Activated T-cell treated with anti-CD3 and anti-CD28 coated beads, Interleukin-2, amount 50 U/mL, for 48 hours (primary cell): ENCODE data around the gene NEIL1.
A peak's percentile ranks its signal among the peaks of the same experiment; 100 is the strongest.
"Not testable (repeated sequence)": the region's sequence is repeated elsewhere in the genome, so short reads cannot be mapped to it uniquely, and the experiment has no call there.

Experiments
- DNase-seq, 2 experiments: peaks; one replicate each; pipeline ENCODE4 v3.0.0-alpha.2; 2020

NEIL1 gene

GRCh38 chr15:75333654-75334419 is 13.0 kb upstream of the NEIL1 start:
- DNase-seq: not testable (repeated sequence)

- no peak for DNase-seq
Measured at GRCh38 chr15:75335313-75335704, 11.5 kb upstream of the NEIL1 start.

- peak; percentile 92 to 93 for DNase-seq
Measured at GRCh38 chr15:75335705-75336355, 11.0 kb upstream of the NEIL1 start, which contains the start of gene COMMD4. COMMD4 (plus strand) TSS chr15:75336063; CDS start chr15:75336090, 27 bp downstream.

GRCh38 chr15:75338661-75339240 is 8.1 kb upstream of the NEIL1 start:
- no peak for DNase-seq

GRCh38 chr15:75339531-75340240 is 7.2 kb upstream of the NEIL1 start:
- DNase-seq: no peak

- DNase-seq: no peak
Measured at GRCh38 chr15:75342221-75342620, 4.6 kb upstream of the NEIL1 start.

GRCh38 chr15:75343953-75344352 is 2.9 kb upstream of the NEIL1 start:
- DNase-seq: not testable (repeated sequence)

- peak; percentile 61 to 65 for DNase-seq
Measured at GRCh38 chr15:75347222-75348033, 589 bp downstream of the NEIL1 start.

- DNase-seq: no peak
Measured at GRCh38 chr15:75348034-75348561, 1.3 kb downstream of the NEIL1 start.

GRCh38 chr15:75348562-75349350 is 1.9 kb downstream of the NEIL1 start:
- peak in 1 of 2 experiments; percentile 34 for DNase-seq

- DNase-seq: not testable (repeated sequence)
Measured at GRCh38 chr15:75349351-75349669, 2.5 kb downstream of the NEIL1 start.

GRCh38 chr15:75349851-75350588 is 3.2 kb downstream of the NEIL1 start:
- DNase-seq: peak; percentile 75 to 81

- no peak for DNase-seq
Measured at GRCh38 chr15:75350601-75351361, 3.9 kb downstream of the NEIL1 start.

- DNase-seq: no peak
Measured at GRCh38 chr15:75352186-75353080, 5.6 kb downstream of the NEIL1 start.

GRCh38 chr15:75353604-75354003 is 6.8 kb downstream of the NEIL1 start:
- DNase-seq: no peak

- DNase-seq: no peak
Measured at GRCh38 chr15:75354454-75354853, 7.6 kb downstream of the NEIL1 start.

- no peak for DNase-seq
Measured at GRCh38 chr15:75355369-75355768, 8.5 kb downstream of the NEIL1 start.

GRCh38 chr15:75356006-75356405 is 9.2 kb downstream of the NEIL1 start:
- DNase-seq: no peak

- DNase-seq: no peak
Measured at GRCh38 chr15:75356517-75356916, 9.7 kb downstream of the NEIL1 start.
